HEK293T (cell line): ENCODE measurements around the gene THAP7.

Experiments used
- BHLHE40 ChIP-seq: fragments of 450-650 bp; IDR thresholded peaks from 2 replicates; pipeline ENCODE4 v1.6.1; 2016; ENCODE audit warnings: mild to moderate bottlenecking, moderate library complexity, borderline replicate concordance
- FOXA1 ChIP-seq: fragments of 450-650 bp; IDR thresholded peaks from 2 replicates; pipeline ENCODE4 v1.6.1; 2016; ENCODE audit warnings: mild to moderate bottlenecking
- FOXM1 ChIP-seq: fragments of 450-650 bp; IDR thresholded peaks from 2 replicates; pipeline ENCODE4 v1.6.1; 2017; ENCODE audit warnings: mild to moderate bottlenecking, borderline replicate concordance
- NFRKB ChIP-seq: fragments of 450-650 bp; IDR thresholded peaks from 2 replicates; pipeline ENCODE4 v1.6.1; 2016; ENCODE audit warnings: mild to moderate bottlenecking, moderate library complexity
- PKNOX1 ChIP-seq: fragments of 450-650 bp; IDR thresholded peaks from 2 replicates; pipeline ENCODE4 v1.6.1; 2016
- SP1 ChIP-seq: fragments of 450-650 bp; IDR thresholded peaks from 2 replicates; pipeline ENCODE4 v1.6.1; 2017
- SUZ12 ChIP-seq: fragments of 450-650 bp; IDR thresholded peaks from 2 replicates; pipeline ENCODE4 v1.6.1; 2016; ENCODE audit warnings: mild to moderate bottlenecking
- TARDBP ChIP-seq: fragments of 450-650 bp; IDR thresholded peaks from 2 replicates; pipeline ENCODE4 v1.6.1; 2016
- ZNF384 ChIP-seq: fragments of 450-650 bp; IDR thresholded peaks from 2 replicates; pipeline ENCODE4 v1.6.1; 2016

- TF ChIP-seq FOXA1 = no peak
- no peak for TF ChIP-seq SUZ12
- no peak for TF ChIP-seq BHLHE40
- no peak for TF ChIP-seq PKNOX1
- no peak for TF ChIP-seq FOXM1
- TF ChIP-seq NFRKB = no peak
- no peak for TF ChIP-seq TARDBP
- TF ChIP-seq SP1 = no peak
- no peak for TF ChIP-seq ZNF384
These were observed 10.8 kb upstream of the THAP7 start for GRCh38 chr22:21012446-21013407.
